GM08714 (cell line): Measurements from ENCODE around the gene CYP2C18.
"Not testable (repeated sequence)": the region's sequence is repeated elsewhere in the genome, so short reads cannot be mapped to it uniquely, and the experiment has no call there.

Source experiments
- H3K4me3 ChIP-seq: fragments of 200-500 bp; sonication (Bioruptor generic); 2 replicates; pipeline ENCODE4 v1.5.1; 2014; ENCODE audit warnings: mild to moderate bottlenecking, low read length, inconsistent platforms
- ZNF274 ChIP-seq: IDR thresholded peaks from 2 replicates; pipeline ENCODE4 v1.6.1; 2012; ENCODE audit warnings: mild to moderate bottlenecking, low read depth, low read length

The CYP2C18 gene

GRCh38 chr10:94687625-94688248, 4.2 kb downstream of the CYP2C18 start:
- no peak overlapping the region for H3K4me3 ChIP-seq
- no peak for TF ChIP-seq ZNF274

DNA sequence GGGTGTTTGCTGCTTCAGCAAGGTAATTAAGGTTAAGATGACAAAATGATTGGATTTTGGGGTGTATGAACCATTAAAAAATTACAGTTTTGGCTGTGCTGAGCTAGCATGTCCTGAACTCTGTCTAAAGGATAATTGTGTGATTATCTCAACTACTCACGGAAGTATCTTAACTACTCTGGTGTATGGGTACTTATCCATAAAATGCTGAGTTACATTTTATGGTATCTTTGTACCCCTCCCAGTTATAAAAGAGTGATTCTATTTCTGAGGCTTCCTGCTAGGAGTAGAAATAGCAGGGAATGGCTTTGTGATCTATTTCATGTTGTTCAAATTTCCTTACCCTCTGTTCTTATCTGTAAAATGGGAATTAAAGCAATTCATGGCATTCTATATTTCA, 22.6 kb downstream of the CYP2C18 start:
- no peak overlapping the region for H3K4me3 ChIP-seq
- no peak for TF ChIP-seq ZNF274

DNA sequence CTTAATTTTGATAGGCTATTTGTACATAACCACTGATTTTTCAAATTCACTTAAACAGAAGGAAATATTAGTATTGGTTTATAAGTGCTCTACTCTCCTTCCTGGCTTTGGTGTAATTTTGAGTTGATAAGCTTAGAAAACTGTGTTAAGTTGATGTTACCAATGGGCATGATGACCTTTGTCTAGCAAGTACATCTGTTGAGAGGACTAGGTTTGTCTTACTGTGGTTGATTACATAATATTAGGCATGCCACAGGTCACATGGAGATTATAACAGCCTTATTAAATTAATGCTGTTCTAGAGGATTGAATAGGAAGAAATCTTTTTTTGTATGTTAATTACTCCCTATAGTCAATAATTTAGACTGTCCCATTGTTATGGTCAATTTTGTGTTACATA, 27.0 kb downstream of the CYP2C18 start:
- no peak for TF ChIP-seq ZNF274
- no peak overlapping the region for H3K4me3 ChIP-seq

- no peak for TF ChIP-seq ZNF274
- no peak overlapping the region for H3K4me3 ChIP-seq
These were observed 42.3 kb downstream of the CYP2C18 start for GRCh38 chr10:94725871-94726270.

DNA sequence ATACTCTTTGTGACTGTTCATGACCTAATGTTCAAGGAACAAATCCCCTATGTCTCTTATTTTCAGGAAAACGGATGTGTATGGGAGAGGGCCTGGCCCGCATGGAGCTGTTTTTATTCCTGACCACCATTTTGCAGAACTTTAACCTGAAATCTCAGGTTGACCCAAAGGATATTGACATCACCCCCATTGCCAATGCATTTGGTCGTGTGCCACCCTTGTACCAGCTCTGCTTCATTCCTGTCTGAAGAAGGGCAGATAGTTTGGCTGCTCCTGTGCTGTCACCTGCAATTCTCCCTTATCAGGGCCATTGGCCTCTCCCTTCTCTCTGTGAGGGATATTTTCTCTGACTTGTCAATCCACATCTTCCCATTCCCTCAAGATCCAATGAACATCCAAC, 51.7 kb downstream of the CYP2C18 start:
- TF ChIP-seq ZNF274: no peak
- no peak overlapping the region for H3K4me3 ChIP-seq

DNA sequence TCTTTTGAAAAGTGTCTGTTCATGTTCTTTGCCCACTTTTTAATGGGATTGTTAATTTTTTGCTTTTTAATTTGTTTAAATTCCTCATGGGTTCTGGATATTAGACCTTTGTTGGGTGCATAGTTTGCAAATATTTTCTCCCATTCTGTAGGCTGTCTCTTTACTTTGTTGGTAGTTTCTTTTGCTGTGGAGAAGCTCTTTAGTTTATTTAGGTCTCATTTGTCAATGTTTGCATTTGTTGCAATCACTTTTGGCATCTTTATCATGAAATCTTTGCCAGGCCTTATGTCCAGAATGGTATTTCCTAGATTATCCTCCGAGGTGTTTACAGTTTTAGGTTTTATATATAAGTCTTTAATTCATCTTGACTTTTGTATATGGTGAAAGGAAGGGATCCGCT, 55.1 kb downstream of the CYP2C18 start:
- TF ChIP-seq ZNF274: no peak
- no peak overlapping the region for H3K4me3 ChIP-seq

DNA sequence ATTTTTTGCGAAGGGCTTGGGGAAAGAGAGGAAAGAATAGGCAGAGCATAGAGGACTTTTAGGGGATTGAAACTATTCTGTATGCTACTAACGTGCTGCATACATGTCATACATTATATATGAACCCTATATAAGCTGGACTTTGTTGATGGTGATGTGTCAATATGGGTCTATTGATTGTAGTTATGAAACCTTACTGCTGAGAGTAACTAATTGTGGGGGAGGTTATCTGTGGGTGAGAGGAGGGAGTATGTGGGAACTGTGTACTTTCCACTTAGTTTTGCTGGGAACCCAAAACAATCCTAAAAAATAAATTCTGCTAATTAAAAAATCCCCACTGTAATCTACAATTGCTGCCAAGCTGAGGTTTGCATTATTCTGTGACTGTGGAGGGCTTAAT, 63.6 kb downstream of the CYP2C18 start:
- TF ChIP-seq ZNF274: no peak
- H3K4me3 ChIP-seq: no peak overlapping the region

DNA sequence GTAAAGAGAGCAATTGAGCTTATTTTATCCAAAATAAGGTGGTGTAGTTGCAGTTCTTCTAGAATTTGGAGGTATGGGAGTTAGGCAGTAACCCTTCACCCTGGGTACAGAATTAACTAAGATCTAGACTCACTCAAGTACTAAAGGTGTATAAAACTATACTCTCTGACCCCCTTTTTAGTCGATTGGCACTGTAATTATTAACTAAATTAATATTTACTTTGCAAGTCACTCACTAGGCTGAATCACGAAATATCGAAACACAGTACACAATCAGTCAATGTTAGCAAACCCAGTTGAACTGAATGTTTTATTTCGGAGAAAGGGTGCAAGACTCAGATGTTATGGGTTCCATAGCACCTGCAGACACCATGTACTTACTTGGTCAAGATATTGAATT, 64.3 kb downstream of the CYP2C18 start:
- no peak overlapping the region for H3K4me3 ChIP-seq
- TF ChIP-seq ZNF274: no peak

DNA sequence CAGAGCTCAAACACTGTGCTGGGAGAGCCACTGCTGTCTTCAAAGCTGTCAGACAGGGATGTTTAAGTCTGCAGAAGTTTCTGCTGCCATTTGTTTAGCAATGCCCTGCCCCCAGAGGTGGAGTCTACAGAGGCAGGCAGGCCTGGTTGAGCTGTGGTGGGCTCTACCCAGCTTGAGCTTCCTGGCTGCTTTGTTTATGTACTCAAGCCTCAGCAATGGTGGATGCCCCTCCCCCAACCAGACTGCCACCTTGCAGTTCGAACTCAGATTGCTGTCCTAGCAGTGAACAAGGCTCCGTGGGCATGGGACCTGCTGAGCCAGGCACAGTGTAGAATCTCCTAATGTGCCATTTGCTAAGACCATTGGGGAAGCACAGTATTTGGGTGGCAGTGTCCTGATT, 74.4 kb downstream of the CYP2C18 start:
- no peak overlapping the region for H3K4me3 ChIP-seq
- no peak for TF ChIP-seq ZNF274

GRCh38 chr10:94760586-94761178, 77.2 kb downstream of the CYP2C18 start:
- TF ChIP-seq ZNF274: no peak
- no peak overlapping the region for H3K4me3 ChIP-seq

DNA sequence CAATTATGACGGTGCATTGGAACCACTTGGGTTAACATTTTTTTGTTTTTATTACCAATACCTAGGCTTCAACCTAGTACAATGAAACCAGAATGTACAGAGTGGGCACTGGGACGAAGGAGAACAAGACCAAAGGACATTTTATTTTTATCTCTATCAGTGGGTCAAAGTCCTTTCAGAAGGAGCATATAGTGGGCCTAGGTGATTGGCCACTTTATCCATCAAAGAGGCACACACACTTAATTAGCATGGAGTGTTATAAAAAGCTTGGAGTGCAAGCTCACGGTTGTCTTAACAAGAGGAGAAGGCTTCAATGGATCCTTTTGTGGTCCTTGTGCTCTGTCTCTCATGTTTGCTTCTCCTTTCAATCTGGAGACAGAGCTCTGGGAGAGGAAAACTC, 78.9 kb downstream of the CYP2C18 start, which contains the start of gene CYP2C19:
TSS of gene CYP2C19 (plus strand) at position 289 of the 400 bp plus-strand sequence. CDS start at position 314, 25 bp downstream.
- no peak for TF ChIP-seq ZNF274
- no peak within 1 kb of the TSS for H3K4me3 ChIP-seq

GRCh38 chr10:94775425-94775824, 91.9 kb downstream of the CYP2C18 start:
- H3K4me3 ChIP-seq: not testable (repeated sequence)

GRCh38 chr10:94777886-94778458, 94.4 kb downstream of the CYP2C18 start:
- H3K4me3 ChIP-seq: no peak overlapping the region
- TF ChIP-seq ZNF274: no peak

DNA sequence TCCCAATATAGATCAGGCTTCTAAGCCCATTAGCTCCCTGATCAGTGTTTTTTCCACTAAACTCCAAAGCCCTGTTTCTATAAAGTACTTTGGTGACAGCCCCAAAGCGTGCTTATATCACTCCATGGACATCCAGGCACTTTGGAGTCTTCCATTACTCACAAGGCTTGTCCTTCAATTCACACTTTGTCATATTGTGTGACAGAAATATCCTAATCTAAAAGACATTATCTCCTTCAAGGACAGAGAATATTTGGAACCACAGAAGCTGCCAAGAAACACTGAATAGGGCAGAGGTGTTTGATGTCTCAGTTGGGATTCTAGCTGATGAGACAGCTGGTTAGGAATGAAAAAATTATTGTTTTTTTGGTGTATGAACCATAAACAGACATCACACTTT, 97.3 kb downstream of the CYP2C18 start:
- no peak for TF ChIP-seq ZNF274
- H3K4me3 ChIP-seq: no peak overlapping the region

DNA sequence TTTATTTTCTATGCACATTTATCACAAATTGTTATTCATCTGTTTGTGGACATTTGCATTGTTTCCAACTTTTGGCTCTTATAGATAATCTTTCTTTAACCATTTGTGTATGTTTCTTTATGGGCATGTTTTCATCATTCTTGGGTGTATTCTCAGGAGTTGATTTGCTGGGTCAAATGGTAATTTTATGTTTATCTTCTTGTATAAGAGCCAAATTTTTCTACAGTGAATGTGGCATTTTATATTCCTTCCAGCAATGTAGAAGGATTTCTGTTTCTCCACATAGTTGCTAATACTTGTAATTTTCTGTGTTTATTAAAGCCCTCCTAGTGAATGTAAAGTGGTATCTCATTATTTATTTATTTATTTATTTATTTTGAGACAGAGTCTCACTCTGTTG, 100.7 kb downstream of the CYP2C18 start:
- H3K4me3 ChIP-seq: no peak overlapping the region
- TF ChIP-seq ZNF274: no peak
